Measurements from ENCODE around the gene LAD1.

LAD1 gene

DNA sequence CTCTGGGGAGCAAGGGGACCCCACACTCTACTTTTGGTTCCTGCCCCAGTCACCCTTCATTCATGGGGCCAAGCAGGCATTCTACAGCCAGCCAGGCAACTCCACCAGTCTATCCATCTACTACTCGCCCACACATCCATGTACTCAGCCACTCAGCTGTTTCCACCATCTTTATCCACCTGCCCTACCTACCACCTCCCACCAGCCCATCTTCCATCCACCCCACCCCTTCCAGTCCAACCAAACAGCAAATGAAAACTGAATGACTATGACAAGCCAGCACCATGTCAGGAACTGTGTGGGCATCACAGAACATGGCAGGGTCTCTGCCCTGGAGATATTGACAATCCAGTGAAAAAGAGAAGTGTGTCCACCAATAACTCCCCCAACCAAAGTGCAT, 7.9 kb downstream of the LAD1 start:
- no peak overlapping the region for H3K4me2 ChIP-seq (ENCODE audit: low read length)
- H3K79me2 ChIP-seq (ENCODE audit: insufficient read depth, low read length), result no peaks in the 10 kb centered on the region
- no peak overlapping the region for H3K27ac ChIP-seq (ENCODE audit: low read depth, low read length, poor library complexity, severe bottlenecking)
- no peaks in the 10 kb centered on the region for H3K4me1 ChIP-seq (ENCODE audit: insufficient read depth, low read length, severe bottlenecking)
- no peak for TF ChIP-seq EZH2 (IDR thresholded peaks at IDR 0.05; ENCODE audit: borderline replicate concordance, low read length)
- TF ChIP-seq, protein P1, sequence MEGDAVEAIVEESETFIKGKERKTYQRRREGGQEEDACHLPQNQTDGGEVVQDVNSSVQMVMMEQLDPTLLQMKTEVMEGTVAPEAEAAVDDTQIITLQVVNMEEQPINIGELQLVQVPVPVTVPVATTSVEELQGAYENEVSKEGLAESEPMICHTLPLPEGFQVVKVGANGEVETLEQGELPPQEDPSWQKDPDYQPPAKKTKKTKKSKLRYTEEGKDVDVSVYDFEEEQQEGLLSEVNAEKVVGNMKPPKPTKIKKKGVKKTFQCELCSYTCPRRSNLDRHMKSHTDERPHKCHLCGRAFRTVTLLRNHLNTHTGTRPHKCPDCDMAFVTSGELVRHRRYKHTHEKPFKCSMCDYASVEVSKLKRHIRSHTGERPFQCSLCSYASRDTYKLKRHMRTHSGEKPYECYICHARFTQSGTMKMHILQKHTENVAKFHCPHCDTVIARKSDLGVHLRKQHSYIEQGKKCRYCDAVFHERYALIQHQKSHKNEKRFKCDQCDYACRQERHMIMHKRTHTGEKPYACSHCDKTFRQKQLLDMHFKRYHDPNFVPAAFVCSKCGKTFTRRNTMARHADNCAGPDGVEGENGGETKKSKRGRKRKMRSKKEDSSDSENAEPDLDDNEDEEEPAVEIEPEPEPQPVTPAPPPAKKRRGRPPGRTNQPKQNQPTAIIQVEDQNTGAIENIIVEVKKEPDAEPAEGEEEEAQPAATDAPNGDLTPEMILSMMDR (IDR thresholded peaks at IDR 0.05; ENCODE audit: low read length), result no peak
- no peak overlapping the region for H2AFZ ChIP-seq (ENCODE audit: low read length)
- H3K27me3 ChIP-seq (ENCODE audit: insufficient read depth, low read length), result peaks cover 8% of the 10 kb centered on the region; the same call in 1 of the 2 replicates
- no peaks in the 10 kb centered on the region for H4K20me1 ChIP-seq (ENCODE audit: insufficient read depth, low read length)
- H3K36me3 ChIP-seq (ENCODE audit: insufficient read depth, low read length), result no peaks in the 10 kb centered on the region
- no peak overlapping the region for H3K4me3 ChIP-seq (ENCODE audit: low read depth, low read length, poor library complexity, severe bottlenecking)
- H3K9me3 ChIP-seq (ENCODE audit: low read length), result no peaks in the 10 kb centered on the region
- no peaks in the 10 kb centered on the region for H3K9me2 ChIP-seq (ENCODE audit: low read depth, low read length)
- no peak overlapping the region for H3K9ac ChIP-seq (ENCODE audit: low read length)
- H3F3A ChIP-seq (ENCODE audit: insufficient read depth, low read length), result no peaks in the 10 kb centered on the region

DNA sequence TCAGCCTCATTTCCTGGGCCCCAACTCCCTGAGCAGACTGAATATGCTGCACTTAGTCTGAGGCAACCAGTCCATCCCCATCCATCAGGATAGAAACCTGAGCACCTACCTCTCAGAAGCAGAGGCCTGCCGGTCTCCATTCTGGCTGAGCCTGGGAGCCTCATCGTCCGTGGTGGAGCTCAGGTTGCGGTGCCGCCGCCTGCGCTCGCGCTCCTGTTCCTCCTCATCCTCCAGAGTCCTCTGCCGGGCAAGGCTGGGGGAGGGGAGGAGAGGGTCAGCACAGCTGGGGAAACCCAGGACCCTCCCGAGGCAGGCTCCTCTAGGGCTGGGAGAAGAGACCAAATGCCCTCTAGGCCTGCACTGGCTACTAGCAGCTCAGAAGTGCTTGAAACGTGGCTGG, 10.1 kb downstream of the LAD1 start:
- Histone ChIP-seq H3K9ac (ENCODE audit: low read length) (no peak overlapping the region), H3K9me2 (ENCODE audit: low read depth, low read length) (no peaks in the 10 kb centered on the region), H3K9me3 (ENCODE audit: low read length) (no peaks in the 10 kb centered on the region), H3K27me3 (ENCODE audit: insufficient read depth, low read length) (peaks cover 9% of the 10 kb centered on the region; the same call in 1 of the 2 replicates), H3K4me2 (ENCODE audit: low read length) (no peak overlapping the region), H3K4me3 (ENCODE audit: low read depth, low read length, poor library complexity, severe bottlenecking) (no peak overlapping the region), H3K79me2 (ENCODE audit: insufficient read depth, low read length) (no peaks in the 10 kb centered on the region), H3F3A (ENCODE audit: insufficient read depth, low read length) (no peaks in the 10 kb centered on the region), H2AFZ (ENCODE audit: low read length) (no peak overlapping the region), H3K4me1 (ENCODE audit: insufficient read depth, low read length, severe bottlenecking) (no peaks in the 10 kb centered on the region), H3K27ac (ENCODE audit: low read depth, low read length, poor library complexity, severe bottlenecking) (no peak overlapping the region), H3K36me3 (ENCODE audit: insufficient read depth, low read length) (no peaks in the 10 kb centered on the region), H4K20me1 (ENCODE audit: insufficient read depth, low read length) (no peaks in the 10 kb centered on the region)
- TF ChIP-seq, protein P1 (IDR thresholded peaks at IDR 0.05; ENCODE audit: low read length), result no peak
- TF ChIP-seq EZH2 (IDR thresholded peaks at IDR 0.05; ENCODE audit: borderline replicate concordance, low read length), result no peak

DNA sequence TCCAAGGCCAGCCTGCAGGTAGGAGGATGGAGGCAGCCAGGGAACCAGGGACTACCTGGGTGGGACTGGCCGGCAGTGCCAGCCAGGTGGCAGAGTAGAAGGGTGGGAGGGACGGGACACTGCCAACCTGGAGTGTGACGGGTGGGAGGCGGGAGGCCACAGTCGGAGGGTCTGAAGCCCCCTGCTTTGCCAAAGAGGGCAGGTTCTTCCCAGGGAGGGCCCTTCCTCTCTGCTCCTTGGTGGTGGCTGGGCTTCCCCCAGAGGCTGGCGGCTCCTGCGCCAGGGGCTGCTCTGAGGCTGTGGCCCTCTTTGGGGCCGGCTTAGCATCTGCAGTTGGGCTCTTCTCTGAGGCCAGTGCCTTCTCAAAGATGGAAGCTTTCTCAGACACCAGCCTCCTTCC, 12.9 kb downstream of the LAD1 start:
- Histone ChIP-seq H3K27ac (ENCODE audit: low read depth, low read length, poor library complexity, severe bottlenecking) (no peak overlapping the region), H3F3A (ENCODE audit: insufficient read depth, low read length) (no peaks in the 10 kb centered on the region), H3K9me3 (ENCODE audit: low read length) (no peaks in the 10 kb centered on the region), H3K4me3 (ENCODE audit: low read depth, low read length, poor library complexity, severe bottlenecking) (no peak overlapping the region), H3K9me2 (ENCODE audit: low read depth, low read length) (no peaks in the 10 kb centered on the region), H3K4me1 (ENCODE audit: insufficient read depth, low read length, severe bottlenecking) (no peaks in the 10 kb centered on the region), H3K79me2 (ENCODE audit: insufficient read depth, low read length) (no peaks in the 10 kb centered on the region), H3K27me3 (ENCODE audit: insufficient read depth, low read length) (peaks cover 12% of the 10 kb centered on the region; the same call in 1 of the 2 replicates), H3K36me3 (ENCODE audit: insufficient read depth, low read length) (no peaks in the 10 kb centered on the region), H3K9ac (ENCODE audit: low read length) (no peak overlapping the region), H2AFZ (ENCODE audit: low read length) (no peak overlapping the region), H4K20me1 (ENCODE audit: insufficient read depth, low read length) (no peaks in the 10 kb centered on the region), H3K4me2 (ENCODE audit: low read length) (no peak overlapping the region)
- no peak for TF ChIP-seq EZH2 (IDR thresholded peaks at IDR 0.05; ENCODE audit: borderline replicate concordance, low read length)
- TF ChIP-seq, protein P1 (IDR thresholded peaks at IDR 0.05; ENCODE audit: low read length), result no peak

Measured in OCI-LY1 (cell line).